ENCODE measurements around the gene IGFBP7.

IGFBP7 gene, protein sequence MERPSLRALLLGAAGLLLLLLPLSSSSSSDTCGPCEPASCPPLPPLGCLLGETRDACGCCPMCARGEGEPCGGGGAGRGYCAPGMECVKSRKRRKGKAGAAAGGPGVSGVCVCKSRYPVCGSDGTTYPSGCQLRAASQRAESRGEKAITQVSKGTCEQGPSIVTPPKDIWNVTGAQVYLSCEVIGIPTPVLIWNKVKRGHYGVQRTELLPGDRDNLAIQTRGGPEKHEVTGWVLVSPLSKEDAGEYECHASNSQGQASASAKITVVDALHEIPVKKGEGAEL
- 5.3 to 20.9 (median 12.7) reads per million in 18 experiments for total RNA-seq

DNA sequence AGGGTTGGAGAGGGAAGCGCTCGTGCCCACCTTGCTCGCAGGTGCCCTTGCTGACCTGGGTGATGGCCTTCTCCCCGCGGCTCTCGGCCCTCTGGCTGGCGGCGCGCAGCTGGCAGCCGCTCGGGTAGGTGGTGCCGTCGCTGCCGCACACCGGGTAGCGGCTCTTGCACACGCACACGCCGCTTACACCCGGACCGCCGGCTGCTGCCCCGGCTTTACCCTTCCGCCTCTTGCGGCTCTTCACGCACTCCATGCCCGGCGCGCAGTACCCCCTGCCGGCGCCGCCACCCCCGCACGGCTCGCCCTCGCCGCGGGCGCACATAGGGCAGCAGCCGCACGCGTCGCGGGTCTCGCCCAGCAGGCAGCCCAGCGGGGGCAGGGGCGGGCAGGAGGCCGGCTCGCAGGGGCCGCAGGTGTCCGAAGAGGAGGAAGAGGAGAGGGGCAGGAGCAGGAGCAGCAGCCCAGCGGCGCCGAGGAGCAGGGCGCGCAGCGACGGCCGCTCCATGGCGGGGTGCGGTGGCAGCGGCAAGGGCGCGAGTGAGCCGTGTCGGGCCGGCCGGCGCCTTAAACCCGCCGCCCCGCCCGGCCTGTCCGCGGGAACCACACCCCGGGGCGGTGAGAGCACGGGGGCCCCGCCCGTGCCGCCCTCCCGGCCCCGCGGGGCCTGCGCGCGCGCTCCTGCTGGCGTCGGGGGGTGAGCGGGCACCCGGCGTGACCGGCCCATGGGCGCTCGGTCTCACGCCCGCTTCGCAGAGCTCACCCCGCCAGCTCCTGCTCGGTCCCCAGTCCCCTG is at the start of gene IGFBP7:
IGFBP7 (minus strand) TSS at position 539 of the 793 bp plus-strand sequence; CDS start at position 505, 34 bp downstream.
- peak; percentile 51 to 53 for DNase-seq

DNA sequence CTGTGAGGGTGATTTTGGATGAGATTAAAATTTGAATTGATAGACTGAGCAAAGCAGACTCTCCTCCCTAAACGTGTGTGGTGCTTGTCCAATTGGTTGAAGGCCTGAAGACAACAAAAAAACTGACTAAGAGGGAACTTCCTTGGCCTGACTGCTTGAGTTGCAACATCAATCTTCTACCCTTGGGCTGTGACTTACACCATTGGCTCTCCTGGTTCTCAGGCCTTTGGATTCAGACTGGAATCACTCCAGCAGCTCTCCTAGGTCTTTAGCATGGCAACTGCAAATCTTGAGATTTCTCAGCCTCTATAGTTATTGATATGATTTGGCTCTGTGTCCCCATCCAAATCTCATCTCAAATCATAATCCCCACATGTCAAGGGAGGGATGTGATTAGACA is 49.7 kb upstream of the IGFBP7 start:
- no peak for DNase-seq

GRCh38 chr4:57158762-57159161 is 48.6 kb upstream of the IGFBP7 start:
- no peak for DNase-seq

DNA sequence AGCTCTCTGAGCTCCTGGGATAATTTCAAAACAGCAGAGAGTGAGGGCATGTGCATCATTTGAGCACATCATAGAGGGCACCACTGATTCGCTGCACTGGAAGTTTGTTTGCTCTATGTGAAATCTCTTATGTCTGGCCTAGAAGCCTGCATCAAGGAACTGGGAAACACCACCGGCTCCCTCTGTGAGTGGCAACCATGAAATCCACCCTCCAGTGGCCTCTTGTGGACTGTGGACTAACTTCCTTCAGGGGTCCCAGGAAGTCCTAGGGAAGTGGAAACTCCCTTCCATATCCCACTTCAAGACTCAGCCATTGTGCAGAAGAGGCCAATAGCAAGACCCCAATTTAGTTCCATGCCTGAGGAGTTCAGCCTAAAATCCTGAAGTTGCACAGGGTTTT is 48.0 kb upstream of the IGFBP7 start:
- no peak for DNase-seq

DNA sequence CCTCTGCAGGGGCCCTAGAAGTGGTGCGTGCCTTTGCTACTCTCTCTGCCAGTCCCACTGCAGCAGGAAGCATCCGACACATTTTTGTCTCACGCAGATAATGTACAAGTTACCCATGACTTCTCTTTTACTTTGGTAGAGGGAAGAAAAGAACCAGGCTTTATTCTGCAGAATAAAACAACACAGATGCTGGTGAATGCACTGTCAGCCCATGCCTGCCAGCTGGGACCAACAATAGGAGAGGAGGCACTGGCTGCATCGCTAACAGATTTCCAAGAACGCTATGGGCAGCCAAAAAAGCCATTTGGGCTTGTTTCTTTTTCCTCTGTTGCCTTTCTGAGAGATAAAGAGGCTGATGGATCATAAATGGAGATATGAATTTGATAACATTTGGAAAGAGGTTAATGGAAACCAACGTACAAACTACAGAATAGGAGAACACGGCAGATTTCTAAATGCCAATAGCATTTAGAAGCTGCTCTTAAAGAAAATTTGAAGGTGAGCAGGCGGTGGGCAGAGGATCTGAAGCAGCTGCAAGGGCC is 47.5 kb upstream of the IGFBP7 start:
- no peak for DNase-seq

DNA sequence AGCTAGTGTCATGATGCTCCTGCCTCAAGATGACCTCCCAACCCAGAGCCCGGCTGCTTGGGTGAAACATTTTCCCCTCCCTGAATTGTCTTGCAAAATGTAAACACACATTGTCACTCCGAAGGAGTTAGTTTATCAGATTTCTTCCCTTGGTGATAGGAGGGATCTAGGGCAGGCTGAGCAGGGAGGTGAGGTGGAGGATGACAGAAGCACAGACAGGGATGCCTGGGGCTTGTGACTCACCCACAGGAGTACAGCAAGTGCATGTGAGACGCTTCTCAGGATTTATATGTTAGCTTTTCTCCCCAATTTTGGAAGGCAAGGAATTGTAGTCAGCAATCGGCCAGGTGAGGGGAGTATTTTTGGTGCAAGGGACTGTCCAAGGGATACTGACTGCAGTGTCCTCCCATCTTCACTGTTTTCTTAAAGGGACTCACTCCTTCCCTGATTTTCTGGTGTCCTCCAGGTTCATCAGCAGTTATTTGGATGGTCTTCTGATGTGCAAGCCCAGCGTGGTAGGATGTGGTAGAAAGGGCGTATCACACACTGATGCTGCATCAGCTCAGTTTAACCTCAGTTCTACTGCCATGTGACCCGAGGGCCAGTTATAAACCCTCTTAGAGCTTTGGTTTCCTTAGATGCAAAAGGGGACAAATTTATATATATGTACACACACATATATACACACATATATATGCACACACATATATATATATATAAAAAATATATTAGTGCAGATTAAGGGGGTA is 46.2 kb upstream of the IGFBP7 start:
- no peak for DNase-seq

DNA sequence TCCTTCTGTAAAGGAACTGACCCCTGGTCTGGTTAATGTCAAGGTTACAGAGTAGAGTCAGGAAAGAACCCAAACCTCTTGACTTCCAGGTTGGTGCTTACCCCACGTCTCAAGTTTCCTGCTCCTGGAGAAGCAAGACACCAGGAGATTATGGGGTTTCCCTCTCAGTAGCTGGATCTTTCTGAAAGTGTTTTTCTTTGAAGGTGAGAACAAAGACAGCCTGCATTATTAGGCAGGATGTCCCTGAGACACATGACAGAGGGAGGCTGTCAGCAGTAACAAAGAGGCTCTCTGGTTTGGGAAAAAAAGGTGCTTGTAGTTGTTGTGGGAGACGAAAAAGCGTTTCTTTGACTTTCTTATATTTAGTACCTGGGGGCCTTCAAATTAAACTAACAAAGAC is 44.7 kb upstream of the IGFBP7 start:
- no peak for DNase-seq

- DNase-seq = no peak
Measured at GRCh38 chr4:57154191-57154590, 44.0 kb upstream of the IGFBP7 start.

GRCh38 chr4:57153207-57153606 is 43.0 kb upstream of the IGFBP7 start:
- DNase-seq = no peak

- DNase-seq = no peak
Measured at GRCh38 chr4:57151481-57151880, 41.3 kb upstream of the IGFBP7 start.

GRCh38 chr4:57149833-57150232 is 39.6 kb upstream of the IGFBP7 start:
- DNase-seq = no peak

DNA sequence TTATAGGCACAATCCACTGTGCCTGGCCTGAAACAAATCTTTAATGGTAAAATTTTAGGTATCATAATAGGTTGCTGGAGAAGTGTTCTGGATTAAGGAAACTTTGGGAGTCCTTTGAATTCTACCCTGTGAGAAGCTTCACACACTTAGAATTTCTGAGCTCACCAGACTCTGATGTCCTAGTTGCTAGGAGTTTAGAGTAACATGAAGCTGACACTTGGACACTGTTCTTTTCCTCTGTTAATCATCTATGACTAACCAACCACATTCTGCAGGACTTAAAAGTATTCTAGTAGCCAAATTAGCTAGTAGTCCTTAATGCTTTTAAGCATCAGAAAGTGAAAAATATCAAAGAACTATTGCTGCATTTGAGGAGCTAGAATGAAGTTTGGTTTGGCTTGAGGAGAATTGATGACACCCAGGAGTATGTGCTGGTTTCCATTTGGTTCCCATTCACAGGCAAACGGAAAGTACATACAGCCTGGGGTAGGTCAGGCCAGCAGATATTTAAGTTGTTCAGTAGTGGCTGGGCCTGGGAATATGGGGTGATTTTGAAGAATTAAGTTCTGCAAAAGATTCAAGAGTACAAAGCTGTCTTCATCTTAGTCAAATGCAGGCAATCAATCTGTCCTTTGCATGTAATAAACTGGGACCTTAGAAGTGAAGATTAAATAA is 38.8 kb upstream of the IGFBP7 start:
- no peak for DNase-seq

GRCh38 chr4:57148177-57148576 is 38.0 kb upstream of the IGFBP7 start:
- DNase-seq = no peak

GRCh38 chr4:57147335-57148060 is 37.3 kb upstream of the IGFBP7 start:
- no peak for DNase-seq

DNA sequence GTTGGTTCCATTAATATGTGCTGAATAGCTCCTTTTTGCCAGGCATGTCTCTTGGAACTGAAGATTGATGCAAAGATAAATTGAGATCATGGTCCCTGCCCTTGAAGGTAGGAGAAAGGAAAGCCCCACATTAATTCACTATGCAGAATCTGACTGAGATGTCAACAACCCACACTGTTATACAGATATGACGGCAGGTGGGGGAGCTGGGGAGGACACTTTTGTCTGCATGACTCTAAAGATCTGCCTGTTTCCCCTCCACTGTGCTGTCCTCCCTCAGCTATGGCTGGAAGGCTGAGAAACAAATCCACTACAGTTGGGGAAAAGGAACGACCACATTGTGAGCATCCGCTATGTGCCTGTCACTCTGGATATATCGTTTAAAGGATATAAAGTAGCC is 36.3 kb upstream of the IGFBP7 start:
- no peak for DNase-seq

DNA sequence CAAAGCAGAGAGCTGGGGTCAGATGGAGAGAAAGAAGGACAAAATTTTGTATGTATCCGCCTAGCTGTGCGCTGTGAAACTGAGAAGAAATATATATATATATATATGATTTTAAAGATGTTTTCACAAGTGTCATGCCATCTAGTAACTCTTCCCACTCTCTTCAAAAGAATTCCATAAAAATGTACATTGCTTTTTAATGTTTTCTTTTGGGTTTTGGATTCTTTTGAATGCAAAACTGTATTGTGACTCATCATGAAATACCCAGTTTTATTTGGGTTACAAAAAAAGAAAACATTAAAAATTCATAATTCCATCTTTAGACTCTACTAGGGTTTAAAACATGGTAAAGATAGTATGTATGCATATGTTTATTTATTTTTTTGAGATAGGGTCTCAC is 34.3 kb upstream of the IGFBP7 start:
- no peak for DNase-seq

- no peak for DNase-seq
Measured at GRCh38 chr4:57139783-57140182, 29.6 kb upstream of the IGFBP7 start.

DNA sequence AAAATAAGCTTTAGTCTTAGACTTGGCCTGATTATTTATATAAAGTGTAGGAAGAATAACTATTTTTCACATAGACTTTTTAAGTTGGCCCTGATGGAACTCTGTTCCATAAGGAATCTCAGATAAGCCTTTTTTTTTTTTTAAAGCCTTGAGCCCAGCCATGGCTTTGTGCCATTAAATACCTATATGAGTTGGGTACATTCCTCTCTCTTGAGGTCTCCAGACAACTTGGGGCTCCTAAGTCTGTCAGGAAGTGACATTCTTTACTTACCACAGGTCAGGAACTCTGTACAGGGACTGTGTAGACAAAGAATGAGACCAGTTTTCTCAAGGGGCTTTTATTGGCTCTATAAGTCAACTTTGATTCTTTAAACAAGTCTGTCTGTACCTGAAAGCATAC is 27.1 kb upstream of the IGFBP7 start:
- no peak for DNase-seq

DNA sequence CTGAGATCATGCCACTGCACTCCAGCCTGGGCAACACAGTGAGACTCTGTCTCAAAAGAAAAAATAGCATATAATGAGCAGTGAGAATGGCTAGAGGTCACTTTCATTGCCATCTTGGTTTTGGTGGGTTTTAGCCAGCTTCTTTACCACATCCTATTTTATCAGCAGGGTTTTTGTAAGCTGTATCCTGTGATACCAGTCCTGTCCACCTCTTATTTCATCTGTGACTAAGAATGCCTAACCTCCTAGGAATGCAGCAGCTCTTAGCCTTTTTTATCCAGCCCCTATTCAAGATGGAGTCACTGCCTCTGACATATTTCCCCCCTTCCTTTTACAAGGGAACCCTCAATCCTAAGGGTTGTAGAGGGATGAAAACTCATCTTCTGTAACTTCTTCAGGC is 26.1 kb upstream of the IGFBP7 start:
- no peak for DNase-seq

DNA sequence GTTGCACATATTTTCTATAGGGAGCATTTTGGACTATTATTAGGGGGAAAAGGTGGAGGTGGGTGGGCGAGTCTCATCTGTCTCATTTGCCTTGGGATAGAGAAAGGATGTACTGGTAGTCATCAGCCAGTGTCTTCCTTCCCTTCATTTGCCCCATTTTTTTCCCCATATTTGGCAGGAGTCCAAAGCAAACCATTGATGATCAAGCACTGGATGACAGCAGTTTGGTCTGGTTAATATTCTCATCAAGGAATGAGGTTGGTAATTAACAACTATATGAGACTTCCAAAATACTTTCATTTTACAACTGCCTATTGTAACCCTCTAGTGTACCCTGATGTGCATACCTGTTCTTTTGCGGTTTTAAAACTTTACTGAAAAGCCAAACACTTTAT is 22.6 kb upstream of the IGFBP7 start:
- no peak for DNase-seq

DNA sequence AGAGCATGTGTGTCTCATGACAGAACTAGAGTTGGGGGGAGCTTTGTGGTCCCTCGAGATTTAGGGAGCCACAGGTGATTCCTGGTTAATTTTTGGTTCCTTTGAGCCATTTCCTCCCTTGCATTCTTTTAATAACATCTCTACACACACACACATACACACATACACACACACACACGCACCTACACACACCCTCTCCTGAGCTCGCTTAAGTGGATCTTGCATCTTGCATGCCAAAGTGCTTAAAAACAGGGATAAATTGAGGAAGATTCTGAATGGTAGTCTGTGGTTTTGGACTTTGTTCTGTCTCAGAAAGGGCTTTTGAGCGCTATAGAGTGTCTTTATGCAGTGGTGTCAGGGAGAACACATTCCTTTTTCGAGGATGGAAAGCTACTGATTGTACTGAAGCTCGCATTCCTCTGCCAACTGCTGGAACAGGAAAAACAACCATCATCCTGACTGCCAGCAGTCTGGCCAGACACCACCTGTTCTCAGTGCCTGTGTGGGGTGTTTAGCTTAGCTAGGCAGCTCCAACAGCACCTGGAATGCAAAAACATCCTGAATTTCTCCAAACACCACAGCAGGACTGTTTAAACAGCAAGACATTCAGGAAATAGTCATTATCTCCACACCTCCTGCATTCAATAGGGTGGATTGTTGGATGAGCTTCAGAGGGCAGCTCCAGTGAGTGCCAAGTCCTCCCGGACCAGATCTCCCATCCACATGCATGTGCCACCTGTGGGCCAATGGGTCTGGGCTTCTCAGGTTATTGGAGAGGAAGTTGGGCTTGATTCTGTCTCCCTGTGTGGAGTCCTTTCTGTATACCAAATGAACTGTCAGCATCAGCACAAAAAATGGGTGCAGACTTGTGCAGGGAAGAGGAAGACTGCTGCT is 21.9 kb upstream of the IGFBP7 start:
- no peak for DNase-seq
